OCI-LY7 (cell line): ENCODE results near the gene KRTAP10-3. TPM values are rescaled to one million over a fixed set of nuclear protein-coding genes. Genes with fewer than 3 reads are reported as not detected.

Experiments
- BruUV-seq: library from RNA; stranded (reverse); fragments of 400-500 nt; replicated peaks from 2 replicates; lab custom pipeline; 2021; lab: Mats Ljungman, UMichigan
- CTCF ChIA-PET: fragments of 300-600 bp; sonication (Branson Sonifier 250); formaldehyde crosslinking; loops from one replicate; lab custom pipeline; 2022; ENCODE audit warnings: antibody characterized with exemption; ENCODE audit not compliant: unreplicated experiment; lab: Charles Lee
- POLR2A ChIA-PET: fragments of 300-600 bp; sonication (Branson Sonifier 250); formaldehyde crosslinking; loops from one replicate; lab custom pipeline; 2022; ENCODE audit warnings: antibody characterized with exemption; lab: Charles Lee
- DNase-seq: peaks from one replicate; pipeline ENCODE4 v3.0.0-alpha.2; 2015; ENCODE audit warnings: low spot score
- H2AFZ ChIP-seq: fragments of 200-600 bp; sonication (generic), shearing (Covaris generic); 2 replicates; pipeline ENCODE4 v1.6.1; 2014; ENCODE audit warnings: mild to moderate bottlenecking, antibody characterized with exemption, low read length, moderate library complexity
- H3K27ac ChIP-seq: fragments of 200-600 bp; sonication (generic); 2 replicates; pipeline ENCODE4 v1.5.1; 2014; ENCODE audit warnings: mixed run types, low read depth, mild to moderate bottlenecking, moderate library complexity, low read length, inconsistent platforms; ENCODE audit not compliant: poor library complexity, severe bottlenecking
- H3K36me3 ChIP-seq: fragments of 200-600 bp; sonication (generic); 2 replicates; pipeline ENCODE4 v1.6.1; 2014; ENCODE audit warnings: mild to moderate bottlenecking, antibody characterized with exemption, low read length, moderate library complexity, mixed read lengths; ENCODE audit not compliant: insufficient read depth
- H3K4me1 ChIP-seq: fragments of 200-600 bp; sonication (generic); 2 replicates; pipeline ENCODE4 v1.5.1; 2014; ENCODE audit warnings: mild to moderate bottlenecking, low read length; ENCODE audit not compliant: insufficient read depth, poor library complexity, severe bottlenecking
- H3K4me2 ChIP-seq: fragments of 200-600 bp; sonication (generic); 2 replicates; pipeline ENCODE4 v1.6.1; 2014; ENCODE audit warnings: mild to moderate bottlenecking, low read length
- H3K4me3 ChIP-seq: fragments of 200-600 bp; sonication (generic); 2 replicates; pipeline ENCODE4 v1.5.1; 2014; ENCODE audit warnings: mild to moderate bottlenecking, low read depth, low read length; ENCODE audit not compliant: poor library complexity, severe bottlenecking
- H3K79me2 ChIP-seq: fragments of 200-600 bp; sonication (generic); 2 replicates; pipeline ENCODE4 v1.6.1; 2016; ENCODE audit warnings: low read depth, mild to moderate bottlenecking, low read length, moderate library complexity, mixed read lengths; ENCODE audit not compliant: insufficient read depth
- H3K9me2 ChIP-seq: fragments of 200-600 bp; sonication (generic); 2 replicates; pipeline ENCODE4 v1.6.1; 2016; ENCODE audit warnings: mild to moderate bottlenecking, low read length, mixed read lengths; ENCODE audit not compliant: insufficient read depth
- H3K9me3 ChIP-seq: fragments of 200-600 bp; sonication (generic); 2 replicates; pipeline ENCODE4 v1.6.1; 2014; ENCODE audit warnings: mild to moderate bottlenecking, mixed run types, low read length, mixed read lengths
- H4K20me1 ChIP-seq: fragments of 200-600 bp; sonication (generic); 2 replicates; pipeline ENCODE4 v1.6.1; 2014; ENCODE audit warnings: mild to moderate bottlenecking, antibody characterized with exemption, low read length, moderate library complexity, mixed read lengths; ENCODE audit not compliant: insufficient read depth
- EZH2phosphoT487 ChIP-seq: fragments of 200-600 bp; sonication (generic); IDR thresholded peaks from 2 replicates; pipeline ENCODE4 v1.6.1; 2018; ENCODE audit warnings: low read depth, borderline replicate concordance, mild to moderate bottlenecking, mixed run types, antibody characterized with exemption, low read length, moderate library complexity, mixed read lengths
- intact Hi-C: fragments of 100-400 bp; cut with micrococcal nuclease; formaldehyde crosslinking; loops from one replicate; pipeline ENCODE4 v1.10.0; 2022; ENCODE audit not compliant: unreplicated experiment
- total RNA-seq, 2 experiments: library from RNA; depleted of rRNA in 1 of 2; stranded (reverse); fragments of >200 nt in 1 of 2; shearing (Covaris generic) in 1 of 2; gene quantifications; 2 replicates each; pipeline ENCODE4 v1.2.3, GENCODE V29; 2014 to 2022
- TF ChIP-seq, protein P1 (sequence below): fragments of 200-600 bp; sonication (generic); conservative IDR thresholded peaks from 2 replicates; pipeline ENCODE4 v1.5.1; 2014; ENCODE audit warnings: mild to moderate bottlenecking, antibody characterized with exemption, low read length, moderate library complexity, mixed read lengths

The KRTAP10-3 gene
- total RNA-seq, 2 experiments from 2014 or later: not detected

DNA sequence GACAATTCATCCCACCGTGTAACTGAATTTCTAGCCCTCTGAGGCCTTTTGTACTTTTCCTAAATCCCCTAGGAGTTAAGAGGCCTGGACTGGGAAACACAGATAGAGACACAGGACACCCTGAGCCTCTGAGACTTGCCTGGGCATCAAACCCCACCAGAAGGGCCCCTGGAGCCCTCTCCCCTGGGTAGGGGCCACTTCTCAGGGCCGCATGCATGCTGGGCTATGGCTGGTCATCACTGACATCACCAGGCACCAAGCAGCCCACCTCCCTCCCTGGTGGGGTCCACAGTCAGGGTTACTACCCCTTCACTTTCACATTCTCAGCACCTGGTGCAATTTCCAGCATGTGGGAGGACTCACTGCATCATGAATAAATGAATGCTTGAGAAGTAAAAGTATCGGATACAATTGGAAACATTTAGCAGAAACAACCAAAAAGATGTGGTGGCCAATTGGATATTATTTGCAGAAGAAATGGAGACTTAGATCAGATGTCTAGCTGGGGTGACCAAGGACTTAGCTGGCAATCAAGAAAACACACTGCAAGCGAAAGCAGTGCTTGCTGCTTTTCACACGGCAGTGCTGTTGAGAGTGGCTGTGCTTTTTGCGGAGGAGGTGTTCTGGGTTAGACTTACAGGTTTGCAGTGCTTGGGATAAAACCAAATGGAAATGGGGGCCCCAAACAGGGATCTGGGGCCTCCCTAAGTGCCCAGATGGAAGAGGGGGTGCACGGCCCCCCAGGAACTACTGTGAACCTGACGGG is 40.9 kb upstream of the KRTAP10-3 start:
- CTCF ChIA-PET: no interaction called here
- no peak overlapping the region for H2AFZ ChIP-seq
- intact Hi-C loops: no loop called here
- no peaks in the 10 kb centered on the region for H3K9me2 ChIP-seq
- no peaks in the 10 kb centered on the region for H3K9me3 ChIP-seq
- H3K4me1 ChIP-seq: no peaks in the 10 kb centered on the region
- no peaks in the 10 kb centered on the region for H3K79me2 ChIP-seq
- no peaks in the 10 kb centered on the region for H4K20me1 ChIP-seq
- no TSS peak for BruUV-seq
- H3K4me2 ChIP-seq: no peak overlapping the region
- POLR2A ChIA-PET: no interaction called here
- H3K4me3 ChIP-seq: no peak overlapping the region
- H3K36me3 ChIP-seq: no peaks in the 10 kb centered on the region
- H3K27ac ChIP-seq: no peak overlapping the region
- DNase-seq: no peak
- TF ChIP-seq, protein P1, sequence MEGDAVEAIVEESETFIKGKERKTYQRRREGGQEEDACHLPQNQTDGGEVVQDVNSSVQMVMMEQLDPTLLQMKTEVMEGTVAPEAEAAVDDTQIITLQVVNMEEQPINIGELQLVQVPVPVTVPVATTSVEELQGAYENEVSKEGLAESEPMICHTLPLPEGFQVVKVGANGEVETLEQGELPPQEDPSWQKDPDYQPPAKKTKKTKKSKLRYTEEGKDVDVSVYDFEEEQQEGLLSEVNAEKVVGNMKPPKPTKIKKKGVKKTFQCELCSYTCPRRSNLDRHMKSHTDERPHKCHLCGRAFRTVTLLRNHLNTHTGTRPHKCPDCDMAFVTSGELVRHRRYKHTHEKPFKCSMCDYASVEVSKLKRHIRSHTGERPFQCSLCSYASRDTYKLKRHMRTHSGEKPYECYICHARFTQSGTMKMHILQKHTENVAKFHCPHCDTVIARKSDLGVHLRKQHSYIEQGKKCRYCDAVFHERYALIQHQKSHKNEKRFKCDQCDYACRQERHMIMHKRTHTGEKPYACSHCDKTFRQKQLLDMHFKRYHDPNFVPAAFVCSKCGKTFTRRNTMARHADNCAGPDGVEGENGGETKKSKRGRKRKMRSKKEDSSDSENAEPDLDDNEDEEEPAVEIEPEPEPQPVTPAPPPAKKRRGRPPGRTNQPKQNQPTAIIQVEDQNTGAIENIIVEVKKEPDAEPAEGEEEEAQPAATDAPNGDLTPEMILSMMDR: no peak
- TF ChIP-seq EZH2phosphoT487: no peak

DNA sequence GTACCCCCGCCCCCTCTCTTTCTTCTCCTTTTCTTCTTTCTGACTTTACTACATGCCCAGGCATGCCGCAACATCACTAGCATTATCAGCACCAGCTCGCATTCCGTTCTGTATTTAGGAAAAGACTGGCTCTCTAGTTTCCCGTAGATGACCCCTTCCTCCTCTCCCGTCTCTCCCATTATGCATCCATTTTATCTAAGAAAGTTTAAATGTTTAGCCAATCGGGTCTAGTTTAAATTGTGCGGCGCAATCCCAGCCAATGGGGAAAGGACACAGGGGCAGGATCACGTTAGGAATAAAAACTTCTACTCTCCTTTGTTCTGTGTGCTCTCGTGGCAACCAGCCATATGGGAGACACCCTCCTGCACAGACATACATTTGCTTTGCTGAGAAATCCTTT is 39.5 kb upstream of the KRTAP10-3 start:
- TF ChIP-seq, protein P1: no peak
- TF ChIP-seq EZH2phosphoT487: no peak
- H3K27ac ChIP-seq: no peak overlapping the region
- no peaks in the 10 kb centered on the region for H3K4me1 ChIP-seq
- CTCF ChIA-PET: no interaction called here
- intact Hi-C loops: no loop called here
- no peak overlapping the region for H2AFZ ChIP-seq
- H3K9me2 ChIP-seq: no peaks in the 10 kb centered on the region
- no TSS peak for BruUV-seq
- no peaks in the 10 kb centered on the region for H3K9me3 ChIP-seq
- H3K4me2 ChIP-seq: no peak overlapping the region
- H3K4me3 ChIP-seq: no peak overlapping the region
- no peaks in the 10 kb centered on the region for H3K36me3 ChIP-seq
- DNase-seq: no peak
- POLR2A ChIA-PET: no interaction called here
- no peaks in the 10 kb centered on the region for H3K79me2 ChIP-seq
- H4K20me1 ChIP-seq: no peaks in the 10 kb centered on the region

DNA sequence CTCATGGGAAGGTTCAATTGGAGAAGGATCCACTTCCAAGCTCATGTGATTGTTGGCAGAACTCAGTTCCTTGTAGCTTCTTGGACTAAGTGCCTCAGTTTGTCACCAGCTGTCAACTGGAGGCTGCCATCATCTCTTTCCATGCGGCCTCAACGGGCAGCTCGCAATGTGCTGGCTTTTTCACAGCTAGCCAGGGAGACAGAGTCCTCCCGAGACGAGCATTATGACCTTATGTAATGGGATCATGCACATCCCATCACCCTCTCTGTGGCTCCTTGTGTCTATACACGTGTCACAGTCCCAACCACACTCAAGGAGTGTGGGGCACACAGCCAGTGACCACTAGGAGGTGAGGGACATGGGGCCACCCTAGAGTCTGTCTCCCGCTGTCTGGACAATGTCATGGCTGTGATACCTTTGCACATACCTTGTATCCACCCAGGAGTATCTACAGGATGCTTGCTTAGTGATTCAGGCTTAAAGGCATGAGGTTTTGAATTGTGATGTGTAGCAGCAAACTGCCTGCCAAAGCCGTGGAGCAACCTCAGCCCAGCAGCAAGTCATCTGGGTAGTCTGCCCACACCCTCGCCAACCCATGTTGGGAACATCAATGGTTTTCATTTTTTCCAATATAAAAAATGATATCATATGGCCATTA is 37.6 kb upstream of the KRTAP10-3 start:
- Histone ChIP-seq H3K4me3 (no peak overlapping the region), H3K36me3 (no peaks in the 10 kb centered on the region), H3K4me2 (no peak overlapping the region), H3K27ac (no peak overlapping the region), H3K9me2 (no peaks in the 10 kb centered on the region), H3K4me1 (no peaks in the 10 kb centered on the region), H4K20me1 (no peaks in the 10 kb centered on the region), H2AFZ (no peak overlapping the region), H3K9me3 (no peaks in the 10 kb centered on the region), H3K79me2 (no peaks in the 10 kb centered on the region)
- intact Hi-C loops: no loop called here
- DNase-seq: no peak
- TF ChIP-seq, protein P1: no peak
- no peak for TF ChIP-seq EZH2phosphoT487
- CTCF ChIA-PET: no interaction called here
- no TSS peak for BruUV-seq
- POLR2A ChIA-PET: no interaction called here
